GM18867 (cell line): ENCODE measurements around the gene HOXB8.

Source experiments
- ATAC-seq: cut with Tn5 transposase; IDR thresholded peaks from one replicate; pipeline ENCODE4 v1.9.1; 2021; ENCODE audit warnings: mild to moderate bottlenecking, moderate library complexity; ENCODE audit not compliant: unreplicated experiment

The HOXB8 gene

GRCh38 chr17:48624544-48625494, 9.7 kb upstream of the HOXB8 start:
- no peak for ATAC-seq

- no peak for ATAC-seq
These were observed 9.0 kb upstream of the HOXB8 start for GRCh38 chr17:48624118-48624517.

GRCh38 chr17:48623583-48623982, 8.5 kb upstream of the HOXB8 start:
- ATAC-seq, result no peak

- ATAC-seq, result no peak
These were observed 7.8 kb upstream of the HOXB8 start for GRCh38 chr17:48622857-48623256.

GRCh38 chr17:48621410-48622392, 6.6 kb upstream of the HOXB8 start:
- ATAC-seq, result no peak

- ATAC-seq, result no peak
These were observed 5.5 kb upstream of the HOXB8 start for GRCh38 chr17:48620461-48621139.

- no peak for ATAC-seq
These were observed 4.8 kb upstream of the HOXB8 start for GRCh38 chr17:48619826-48620449.

GRCh38 chr17:48618256-48618896, 3.3 kb upstream of the HOXB8 start:
- no peak for ATAC-seq

- no peak for ATAC-seq
These were observed 2.6 kb upstream of the HOXB8 start for GRCh38 chr17:48617471-48618255.

GRCh38 chr17:48616717-48617470, 1.8 kb upstream of the HOXB8 start:
- ATAC-seq, result no peak

GRCh38 chr17:48615963-48616716, 1.0 kb upstream of the HOXB8 start:
- ATAC-seq, result no peak

GRCh38 chr17:48613862-48614694, 1.0 kb downstream of the HOXB8 start:
- no peak for ATAC-seq

- ATAC-seq, result no peak
These were observed 2.0 kb downstream of the HOXB8 start for GRCh38 chr17:48612854-48613691.

GRCh38 chr17:48612456-48612853, 2.6 kb downstream of the HOXB8 start:
- ATAC-seq, result no peak

GRCh38 chr17:48611681-48612455, 3.2 kb downstream of the HOXB8 start:
- no peak for ATAC-seq
